H1 (cell line): ENCODE data around the gene CAPN9.

Experiments
- BRCA1 ChIP-seq: IDR thresholded peaks from 2 replicates; pipeline ENCODE4 v1.6.1; 2012; ENCODE audit warnings: low read depth, low read length, improper control_type of control experiment
- CHD2 ChIP-seq: IDR thresholded peaks from 2 replicates; pipeline ENCODE4 v1.6.1; 2012; ENCODE audit warnings: low read length, improper control_type of control experiment
- CTCF ChIP-seq, 3 experiments: IDR thresholded peaks; 1 replicate in 2 of 3; 2 replicates in 1 of 3; pipeline versions ENCODE4 v1.5.1 to v1.6.1; 2011; ENCODE audit warnings: low read length in 3 of 3, mild to moderate bottlenecking in 3 of 3, inconsistent platforms in 2 of 3, low read depth in 1 of 3, moderate library complexity in 1 of 3; ENCODE audit not compliant: insufficient read depth in 1 of 3; ENCODE audit errors: control extremely low read depth in 1 of 3
- JUND ChIP-seq: IDR thresholded peaks from 2 replicates; pipeline ENCODE4 v1.6.1; 2011; ENCODE audit warnings: mild to moderate bottlenecking, improper control_type of control experiment, low read length
- MAX ChIP-seq: IDR thresholded peaks from 2 replicates; pipeline ENCODE4 v1.6.1; 2012; ENCODE audit warnings: inconsistent platforms
- POLR2A ChIP-seq, 2 experiments: IDR thresholded peaks; 1 replicate in 1 of 2; 2 replicates in 1 of 2; pipeline ENCODE4 v1.6.1; 2011; ENCODE audit warnings: low read depth in 2 of 2, low read length in 2 of 2, mild to moderate bottlenecking in 2 of 2; ENCODE audit errors: control extremely low read depth in 1 of 2
- RNF2 ChIP-seq: fragments of 200-900, 300-1000 bp; sonication (generic); IDR thresholded peaks from 2 replicates; pipeline ENCODE4 v1.7.1; 2016; ENCODE audit warnings: borderline replicate concordance, low read depth, mild to moderate bottlenecking, antibody characterized with exemption, low read length; ENCODE audit not compliant: poor library complexity, severe bottlenecking; ENCODE audit errors: missing control alignments
- TCF12 ChIP-seq: IDR thresholded peaks from 2 replicates; pipeline ENCODE4 v1.6.1; 2011; ENCODE audit warnings: low read depth, mild to moderate bottlenecking, low read length
- TEAD4 ChIP-seq: IDR thresholded peaks from 2 replicates; pipeline ENCODE4 v1.6.1; 2012; ENCODE audit warnings: low read depth, low read length, inconsistent platforms, mixed read lengths
- TF ChIP-seq, protein P1 (sequence below): IDR thresholded peaks from 2 replicates; pipeline ENCODE4 v1.6.1; 2011; ENCODE audit warnings: low read depth, mild to moderate bottlenecking, low read length; ENCODE audit not compliant: insufficient read depth

DNA sequence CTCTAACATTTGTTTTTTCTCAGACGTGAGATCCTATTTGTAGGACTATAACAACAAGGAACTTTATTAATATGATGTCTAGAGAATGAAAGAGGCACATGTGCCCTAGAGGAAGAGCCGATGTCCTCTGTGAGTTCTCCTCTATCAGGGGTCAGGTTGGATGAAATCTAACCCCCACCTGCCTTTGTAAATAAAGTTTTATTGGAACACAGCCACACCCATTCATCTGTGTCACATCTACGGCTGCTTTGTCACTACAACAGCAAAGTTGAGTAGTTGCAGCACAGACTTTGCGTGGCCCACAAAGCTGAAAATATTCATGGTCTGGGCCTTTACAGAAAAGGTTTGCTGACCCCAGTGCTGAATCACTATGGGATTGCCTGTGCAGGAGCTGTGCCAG, 571 bp upstream of the CAPN9 start:
- TF ChIP-seq TCF12: no peak
- TF ChIP-seq CTCF (IDR thresholded peaks at IDR 0.05; ENCODE audit: control extremely low read depth in 1 of 3, insufficient read depth in 1 of 3, low read depth in 1 of 3, low read length in 3 of 3): no peak
- TF ChIP-seq TEAD4: no peak
- TF ChIP-seq RNF2: no peak
- no peak for TF ChIP-seq CHD2
- no peak for TF ChIP-seq BRCA1
- TF ChIP-seq POLR2A (IDR thresholded peaks at IDR 0.05; ENCODE audit: control extremely low read depth in 1 of 2, low read depth in 2 of 2, low read length in 2 of 2): no peak
- TF ChIP-seq MAX: no peak
- TF ChIP-seq, protein P1, sequence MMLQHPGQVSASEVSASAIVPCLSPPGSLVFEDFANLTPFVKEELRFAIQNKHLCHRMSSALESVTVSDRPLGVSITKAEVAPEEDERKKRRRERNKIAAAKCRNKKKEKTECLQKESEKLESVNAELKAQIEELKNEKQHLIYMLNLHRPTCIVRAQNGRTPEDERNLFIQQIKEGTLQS: no peak
- TF ChIP-seq JUND: no peak
